RCC 7860 (cell line): ENCODE measurements around the gene PADI2.

ENCODE experiments used
- DNase-seq: peaks from one replicate; pipeline ENCODE4 v3.0.0-alpha.2; 2015; ENCODE audit warnings: low spot score
- FAIRE-seq: peaks from 2 replicates; lab custom pipeline; 2012; peaks lifted over from hg19 to GRCh38; lab: Jason Lieb, UNC

PADI2 gene

DNA sequence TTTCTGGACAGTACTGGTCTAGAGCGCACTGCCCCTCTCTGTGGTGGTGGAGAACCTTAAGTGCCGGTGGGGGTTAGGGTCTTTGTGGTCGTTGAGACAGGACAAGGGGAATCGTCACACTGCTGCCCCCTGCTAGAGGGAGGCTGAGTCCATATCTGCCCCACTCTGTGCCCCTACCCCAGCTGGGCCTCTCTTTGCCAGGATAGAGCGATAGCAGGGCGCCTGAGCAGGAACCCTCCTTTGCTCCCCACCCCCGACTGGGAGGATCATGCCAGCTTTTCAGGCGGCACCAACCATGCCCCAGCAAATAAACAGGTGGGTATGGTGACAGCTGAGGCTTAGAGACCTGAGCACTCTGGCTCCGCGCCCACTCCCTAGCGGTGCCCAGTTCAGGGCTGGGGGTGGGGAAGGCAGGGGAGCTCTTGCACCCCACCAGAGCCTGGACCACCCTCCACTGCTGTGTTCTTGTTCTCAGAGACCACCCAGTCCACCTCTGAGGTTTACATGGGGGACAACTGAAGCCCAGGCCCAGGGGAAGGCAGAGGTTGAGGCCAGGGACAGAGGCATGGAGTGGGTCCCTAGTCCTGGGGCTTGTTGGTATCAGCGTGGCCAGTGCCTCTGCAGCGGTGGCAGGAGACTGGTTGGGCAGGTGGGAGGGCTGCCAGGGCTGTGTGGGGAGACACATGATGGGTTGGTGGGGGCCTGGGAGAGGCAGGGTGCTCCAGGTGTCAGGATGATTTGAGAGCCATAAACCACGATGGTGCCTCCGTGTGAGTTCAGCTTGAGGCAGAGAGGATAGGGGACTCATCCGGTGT, 1.6 kb downstream of the PADI2 start:
- FAIRE-seq = no peak
- no peak for DNase-seq

DNA sequence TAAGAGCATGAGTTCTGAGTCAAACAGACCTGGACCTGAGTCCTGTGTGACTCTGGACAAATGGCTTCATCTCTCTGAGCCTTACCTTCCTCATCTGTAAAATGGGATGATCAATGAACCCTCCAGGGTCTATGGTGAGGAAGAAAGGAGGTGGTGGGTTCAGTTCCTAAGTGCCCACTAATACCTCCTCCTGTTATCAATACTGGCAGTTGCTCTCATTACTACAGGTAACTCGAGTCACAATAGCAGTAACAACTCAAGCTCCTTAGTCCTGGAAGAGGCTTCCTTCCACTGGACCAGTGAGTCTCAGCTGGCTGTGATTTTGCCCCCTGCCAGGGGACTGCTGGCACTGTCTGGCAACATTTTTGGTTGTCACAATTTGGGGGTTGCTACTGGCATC, 2.6 kb downstream of the PADI2 start:
- DNase-seq (no peak), FAIRE-seq (no peak)

DNA sequence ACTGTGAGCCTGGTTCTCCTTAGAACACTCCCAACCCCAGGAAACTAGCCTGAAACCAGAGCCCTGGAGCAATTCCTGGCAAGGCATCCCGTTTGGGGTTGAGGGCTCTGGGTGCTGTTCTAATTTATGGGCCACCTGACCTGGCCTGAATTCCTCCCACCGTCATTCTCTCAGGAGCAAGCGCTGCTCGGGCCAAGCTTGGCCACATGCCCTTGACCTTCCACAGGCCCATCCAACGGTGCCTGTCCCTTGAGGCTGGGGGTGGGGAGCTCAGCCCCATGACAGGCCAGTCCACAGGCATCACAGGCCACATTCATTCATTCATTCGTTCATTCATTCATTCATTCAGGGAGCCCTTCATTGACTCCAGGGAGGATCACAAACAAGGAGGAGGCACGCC, 5.3 kb downstream of the PADI2 start:
- no peak for FAIRE-seq

DNA sequence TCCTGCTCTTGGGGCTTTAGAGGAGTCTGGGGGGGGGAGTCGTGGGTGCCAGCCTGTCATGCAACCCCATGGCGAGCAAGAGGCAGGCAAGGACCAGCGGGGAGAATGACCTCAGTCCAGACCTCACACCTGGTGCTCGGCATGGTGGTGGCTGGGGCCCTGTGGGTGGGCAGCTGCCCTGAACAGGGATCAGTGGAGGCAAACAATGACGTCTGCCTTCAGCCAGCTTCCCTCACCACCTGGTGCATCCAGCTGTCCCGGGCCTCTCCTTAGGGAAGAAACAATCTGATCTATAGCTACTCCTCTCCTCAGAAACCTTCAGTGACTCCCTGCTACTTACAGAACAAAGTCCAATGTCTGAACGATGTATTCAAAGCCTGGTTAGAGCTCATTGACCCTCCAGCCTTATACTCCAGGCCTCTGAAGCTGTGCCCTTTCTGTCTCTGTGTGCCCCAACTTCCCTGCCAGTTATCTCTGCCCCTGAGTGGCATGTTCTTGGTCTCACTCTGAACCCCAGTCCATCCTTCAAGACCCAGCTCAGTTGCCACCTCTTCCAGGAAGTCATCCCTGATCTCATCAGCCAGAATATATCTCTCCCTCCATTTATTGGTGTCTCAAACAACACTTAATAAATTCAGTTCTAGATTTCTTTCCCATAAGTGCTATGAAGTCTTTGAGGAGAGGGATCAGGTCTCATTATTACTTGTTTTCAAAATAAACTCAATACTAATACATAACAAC, 6.6 kb downstream of the PADI2 start:
- no peak for DNase-seq
- no peak for FAIRE-seq

More for the DNA sequence above, 5.3 kb downstream of the PADI2 start:
- no peak for DNase-seq

DNA sequence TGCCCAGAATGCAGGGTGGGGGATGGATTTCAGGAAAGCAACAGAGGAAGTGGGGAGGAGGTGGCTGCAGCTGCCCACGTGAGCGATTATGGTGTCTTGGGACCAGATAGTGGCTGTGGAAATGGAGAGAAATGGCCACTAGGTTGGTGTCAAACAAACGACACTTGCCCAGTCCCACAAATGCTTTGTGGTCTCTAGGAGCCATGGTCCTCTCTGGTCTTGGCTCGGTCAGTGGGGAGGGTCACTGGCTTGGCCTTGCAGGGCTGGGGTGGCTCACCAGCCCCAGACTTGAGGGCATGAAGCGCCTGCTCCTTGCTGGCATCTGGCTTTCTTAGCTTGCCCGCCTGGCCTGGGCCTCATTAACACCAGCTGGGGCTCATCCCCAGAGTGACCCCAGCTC, 7.2 kb downstream of the PADI2 start:
- FAIRE-seq = no peak

DNA sequence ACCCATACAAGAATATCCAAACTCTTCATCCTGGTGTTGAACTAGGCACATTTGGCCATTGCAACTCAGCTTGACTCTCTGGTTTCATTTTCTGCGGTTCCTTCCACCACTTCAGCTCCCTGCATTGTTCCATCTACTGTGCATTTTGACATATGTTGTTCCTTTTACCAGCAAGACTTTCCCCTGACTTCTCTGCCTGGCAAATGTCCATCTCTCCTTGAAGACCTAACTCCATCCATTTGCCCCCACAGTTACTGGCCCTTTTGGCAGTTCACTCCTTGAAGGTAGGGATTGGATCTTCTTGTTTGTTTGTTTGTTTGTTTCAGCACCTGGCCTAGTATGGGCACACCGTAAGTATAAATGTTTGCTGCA, 8.7 kb downstream of the PADI2 start:
- no peak for DNase-seq
- FAIRE-seq = no peak

More for the DNA sequence above, 7.2 kb downstream of the PADI2 start:
- no peak for DNase-seq

DNA sequence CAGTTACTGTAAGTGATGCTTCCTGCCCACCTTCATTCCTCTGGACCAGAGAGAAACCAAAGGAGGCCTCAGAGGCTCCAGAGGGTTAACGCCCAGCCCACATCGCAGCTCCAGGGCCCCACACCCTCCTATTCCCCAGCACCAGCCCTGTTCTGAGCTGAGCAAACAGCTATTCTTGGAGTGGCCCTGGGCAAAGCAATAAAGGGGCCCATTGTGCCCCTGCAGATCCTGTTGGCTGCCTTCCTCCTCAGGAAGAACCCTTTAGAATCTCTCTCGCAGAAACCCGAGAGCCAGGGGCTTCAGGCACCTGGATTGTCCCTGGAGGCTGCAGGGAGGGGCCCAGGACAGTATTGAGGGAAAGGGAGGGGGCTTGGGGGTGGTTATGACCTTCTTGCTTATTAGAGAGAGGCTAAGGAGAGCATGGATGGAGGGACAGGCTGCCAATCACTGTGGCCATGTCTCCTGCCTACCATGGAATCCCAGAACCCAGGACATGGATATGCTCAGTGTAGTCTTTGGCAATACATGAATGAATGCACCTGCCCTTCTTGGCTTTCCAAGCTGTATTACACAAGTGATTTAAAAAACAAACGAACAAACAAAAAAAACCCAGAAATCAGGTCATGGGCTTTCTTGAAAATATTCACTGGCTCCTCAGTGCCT, 9.2 kb downstream of the PADI2 start:
- DNase-seq (no peak), FAIRE-seq (no peak)

DNA sequence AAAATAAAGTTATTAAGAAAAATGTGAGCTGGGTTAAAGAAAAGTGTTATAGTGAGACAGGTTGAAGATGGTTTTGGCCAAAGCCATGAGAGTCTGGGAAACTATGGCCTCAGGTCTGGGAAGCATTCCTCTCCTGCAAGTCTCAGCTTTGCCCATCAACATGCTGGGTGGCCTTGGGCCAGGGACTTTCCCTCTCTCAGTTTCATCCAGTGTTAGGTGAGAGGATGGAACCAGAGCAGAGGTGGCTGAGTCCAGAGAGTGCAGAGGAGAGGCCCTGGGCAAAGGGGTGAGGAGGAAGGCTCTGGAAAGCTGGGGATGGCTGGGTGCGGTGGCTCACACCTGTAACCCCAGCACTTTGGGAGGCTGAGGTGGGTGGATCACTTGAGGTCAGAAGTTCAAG, 10.5 kb downstream of the PADI2 start:
- no peak for FAIRE-seq
- DNase-seq = no peak

DNA sequence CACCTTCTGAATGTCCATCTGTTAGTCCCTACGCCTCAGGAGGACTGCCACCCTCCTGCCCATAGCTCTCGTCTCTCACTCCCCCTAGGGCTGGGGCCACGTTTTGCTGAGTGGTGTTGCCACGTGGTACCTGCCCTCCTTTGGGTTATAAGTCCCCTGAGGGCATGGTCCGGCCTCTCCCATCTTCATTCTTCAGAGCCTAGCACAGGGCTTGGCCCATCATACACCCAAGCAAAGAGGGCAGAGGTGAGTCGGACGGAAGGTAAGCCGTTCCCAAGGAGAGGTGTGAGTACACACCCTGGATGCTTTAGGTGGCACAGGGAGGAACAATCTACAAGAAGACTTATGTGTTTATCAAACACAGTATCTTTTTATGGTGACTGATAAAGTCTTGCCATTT, 10.9 kb downstream of the PADI2 start:
- FAIRE-seq = no peak

DNA sequence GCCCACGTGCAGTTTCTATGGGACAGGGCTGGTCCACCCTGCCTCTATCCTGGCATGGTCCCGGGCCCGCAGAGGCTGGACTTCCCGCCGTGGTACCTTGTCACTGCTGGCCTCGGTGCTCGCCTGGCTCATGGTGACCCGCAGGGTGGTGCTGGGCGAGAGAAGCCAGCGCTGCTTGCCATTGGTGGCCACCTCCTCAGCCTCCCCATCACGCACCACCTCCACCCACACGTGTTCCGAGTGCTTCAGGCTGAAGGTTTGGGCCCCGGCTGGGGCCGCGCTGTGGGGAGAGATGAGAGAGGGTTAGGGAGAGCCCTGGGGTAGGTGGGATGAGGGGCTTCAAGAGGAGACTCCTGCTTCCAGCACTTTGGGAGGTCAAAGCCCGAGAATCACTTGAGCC, 14.5 kb downstream of the PADI2 start:
- no peak for FAIRE-seq
- no peak for DNase-seq

More for the DNA sequence above, 10.9 kb downstream of the PADI2 start:
- no peak for DNase-seq

DNA sequence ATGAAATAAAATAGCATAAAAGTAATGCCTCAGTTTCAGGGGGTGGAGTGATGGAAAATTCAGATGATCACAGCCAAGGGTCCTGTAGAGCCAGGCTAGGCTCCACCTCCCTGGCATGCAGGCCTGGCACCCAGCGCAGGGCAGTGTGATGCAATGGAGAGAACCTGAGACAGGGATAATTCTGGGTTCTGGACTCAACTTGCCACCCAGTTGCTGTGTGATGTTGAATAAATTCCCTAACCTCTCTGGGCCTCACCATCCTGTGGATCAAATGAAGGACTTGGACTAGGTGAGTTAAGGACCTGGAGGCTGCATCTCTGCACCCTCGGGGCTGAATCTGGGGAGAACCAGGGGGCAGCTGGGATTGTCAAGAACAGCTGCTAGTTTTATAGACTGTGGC, 17.0 kb downstream of the PADI2 start:
- FAIRE-seq (no peak), DNase-seq (no peak)

DNA sequence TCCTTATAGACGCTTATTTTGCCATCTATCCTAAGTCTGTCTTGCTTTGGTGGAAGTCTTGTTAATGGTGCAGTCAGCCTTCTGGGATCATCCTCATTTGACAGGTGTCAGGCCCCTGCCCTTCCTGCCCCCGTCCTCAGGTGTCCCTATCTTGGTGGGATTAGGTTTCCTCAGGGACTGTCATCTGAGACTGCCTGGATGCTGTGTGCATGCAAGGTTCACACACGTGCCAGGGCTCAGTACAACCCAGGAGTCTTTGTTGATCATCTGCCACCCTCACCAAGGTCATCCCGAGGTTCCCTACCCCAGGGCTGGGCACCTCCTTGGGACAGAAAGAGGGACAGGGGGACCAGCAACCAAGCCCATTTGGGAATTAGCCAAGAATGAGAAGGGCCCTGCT, 18.0 kb downstream of the PADI2 start:
- DNase-seq (no peak), FAIRE-seq (no peak)

DNA sequence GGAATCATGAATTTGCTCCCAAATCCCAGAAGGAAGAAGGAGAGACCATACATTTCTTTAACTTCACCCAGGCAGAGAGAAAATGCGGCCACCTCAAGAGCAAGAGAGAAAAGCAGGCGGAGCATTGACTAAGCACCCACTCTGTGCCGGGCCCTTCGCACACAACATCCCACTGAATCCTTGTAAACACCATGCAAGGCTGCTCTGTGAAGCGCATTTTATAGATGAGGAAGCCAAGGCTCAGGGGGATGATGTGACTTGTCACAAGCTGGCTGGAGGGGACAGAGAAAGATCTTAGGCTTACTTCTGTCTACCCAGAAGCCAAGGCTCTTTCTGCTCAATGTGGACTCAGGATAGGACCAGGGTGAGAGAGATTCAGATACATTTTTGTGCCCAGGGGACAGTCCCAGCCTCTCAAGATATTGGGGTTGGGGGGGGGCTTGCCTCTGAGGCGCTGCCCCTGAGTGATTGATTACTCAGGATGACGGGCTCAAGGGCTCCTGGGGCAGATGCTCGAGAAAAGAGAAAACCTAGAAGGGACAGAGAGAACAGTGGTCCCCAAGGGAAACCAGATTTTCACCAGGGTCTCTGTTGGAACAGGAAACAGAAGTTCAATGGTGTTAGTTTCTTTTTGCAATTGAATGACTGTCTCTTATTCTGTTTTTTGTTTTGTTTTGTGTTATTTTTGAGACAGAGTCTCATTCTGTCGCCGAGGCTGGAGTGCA, 19.5 kb downstream of the PADI2 start:
- DNase-seq (no peak), FAIRE-seq (no peak)

DNA sequence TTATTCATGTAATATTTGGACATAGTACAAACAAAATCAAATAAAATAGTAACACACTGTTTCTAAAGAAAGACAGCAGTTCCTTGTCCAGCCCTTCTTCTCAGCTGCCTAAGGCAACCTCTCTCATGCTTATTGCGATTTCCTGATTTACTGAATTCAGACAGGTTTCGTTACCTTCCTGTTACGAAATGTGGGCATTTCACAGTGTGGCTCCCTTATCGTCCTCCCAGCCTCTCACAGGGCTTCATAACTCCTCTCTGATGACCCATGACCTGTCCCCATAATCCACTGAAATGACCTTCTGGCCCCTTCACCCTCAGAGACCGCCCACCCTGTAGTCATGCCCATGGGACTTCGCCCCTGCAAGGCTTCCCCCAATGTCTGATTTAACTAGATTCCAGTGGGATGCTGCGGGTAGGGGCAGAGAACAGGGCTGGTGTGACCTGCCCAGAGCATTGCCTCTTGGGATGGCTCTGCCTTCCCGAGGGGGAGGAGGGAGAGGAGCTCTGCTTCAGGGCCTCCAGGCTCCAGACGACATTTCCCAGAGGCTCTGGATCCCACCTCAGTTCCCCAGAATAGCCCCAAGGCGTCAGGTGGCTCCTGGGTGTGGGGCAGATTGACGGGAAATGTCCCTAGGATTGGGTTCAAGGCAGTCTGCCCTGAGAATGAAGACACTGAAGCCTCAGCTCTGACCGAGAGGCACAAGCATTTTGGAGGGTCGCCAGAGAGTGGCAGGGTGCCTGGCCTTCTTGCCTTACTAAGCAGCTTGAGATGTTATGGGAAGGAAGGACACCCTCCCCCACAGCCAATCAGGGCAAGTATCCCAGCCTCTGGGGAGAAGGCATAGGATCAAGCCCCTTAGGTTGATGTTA, 20.6 kb downstream of the PADI2 start:
- no peak for DNase-seq
- no peak for FAIRE-seq

DNA sequence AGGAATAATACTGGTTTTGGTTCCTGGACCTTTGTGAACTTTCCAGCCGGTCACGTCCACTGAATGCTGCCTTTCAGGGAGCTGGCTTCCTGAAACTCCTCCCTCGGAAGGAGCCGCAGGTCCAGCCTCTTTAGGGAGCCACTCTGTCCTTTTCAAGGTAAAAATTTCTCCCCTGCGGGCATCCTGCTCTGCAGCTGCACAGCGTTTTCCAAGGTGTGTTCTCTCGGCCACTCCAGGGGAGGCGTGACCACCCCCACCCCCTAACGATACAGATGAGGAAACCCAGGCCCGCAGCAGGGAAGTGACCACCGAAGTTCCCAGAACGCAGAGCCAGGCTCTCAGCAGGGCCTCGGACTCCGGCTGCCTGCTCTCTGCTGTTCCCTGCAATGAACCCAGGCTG, 21.5 kb downstream of the PADI2 start:
- FAIRE-seq (no peak), DNase-seq (no peak)

DNA sequence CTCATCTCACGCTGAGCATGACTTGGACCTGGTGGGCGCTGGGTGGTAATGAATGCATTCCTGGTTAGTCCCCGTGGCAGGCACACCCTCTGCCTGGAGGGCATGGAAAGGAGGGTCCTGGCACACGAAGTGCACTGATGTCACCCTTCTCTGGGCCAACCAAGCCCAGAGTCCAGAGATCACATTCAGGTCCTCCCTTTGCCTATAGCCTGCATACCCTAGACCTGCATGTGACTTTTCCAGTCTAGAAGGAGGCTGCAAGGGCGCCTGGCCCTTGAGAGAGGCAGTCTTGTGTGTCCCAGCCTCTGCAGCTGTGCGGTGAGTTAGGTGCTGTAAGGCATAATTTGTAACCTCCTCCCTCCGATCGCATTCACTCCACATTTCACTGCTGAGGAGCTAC, 22.1 kb downstream of the PADI2 start:
- no peak for FAIRE-seq
- DNase-seq = no peak

DNA sequence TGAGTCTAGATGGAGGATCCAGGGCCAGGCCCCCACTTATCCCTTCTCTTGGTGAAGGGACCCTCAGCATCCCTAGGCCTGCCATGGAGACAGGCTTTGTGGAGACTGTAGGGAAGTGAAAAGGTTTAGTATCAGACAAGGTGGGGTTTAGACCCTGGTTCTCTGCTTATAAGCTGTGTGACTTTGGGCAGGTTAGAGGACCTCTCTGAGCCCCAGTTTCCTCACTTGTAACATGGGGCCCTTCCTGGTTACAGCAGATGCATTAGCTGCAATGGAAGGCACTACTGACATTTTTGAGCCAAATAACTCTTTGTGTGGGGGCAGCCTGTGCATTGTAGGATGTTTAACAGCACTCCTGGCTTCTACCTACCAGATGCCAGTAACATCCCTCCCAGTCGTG, 22.7 kb downstream of the PADI2 start:
- no peak for FAIRE-seq

DNA sequence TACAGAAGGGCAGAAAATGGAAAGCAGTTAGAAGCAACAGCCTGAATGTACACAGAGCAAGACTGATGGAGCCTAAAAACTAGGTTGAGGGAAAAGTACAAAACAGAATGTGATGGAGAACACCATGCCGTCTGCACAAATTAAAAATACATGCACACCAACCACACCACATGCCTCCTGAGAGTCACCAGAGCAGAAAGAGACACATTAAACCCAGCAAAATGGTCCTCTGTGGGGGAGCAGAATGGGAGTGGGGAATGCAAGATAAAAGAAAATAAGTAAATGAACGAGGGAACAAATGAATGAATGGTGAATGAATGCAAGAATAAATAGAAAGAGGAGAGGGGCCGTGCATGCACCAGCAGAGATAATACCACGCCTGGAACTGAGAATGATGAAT, 24.1 kb downstream of the PADI2 start:
- FAIRE-seq (no peak), DNase-seq (no peak)

More for the DNA sequence above, 22.7 kb downstream of the PADI2 start:
- DNase-seq = no peak

DNA sequence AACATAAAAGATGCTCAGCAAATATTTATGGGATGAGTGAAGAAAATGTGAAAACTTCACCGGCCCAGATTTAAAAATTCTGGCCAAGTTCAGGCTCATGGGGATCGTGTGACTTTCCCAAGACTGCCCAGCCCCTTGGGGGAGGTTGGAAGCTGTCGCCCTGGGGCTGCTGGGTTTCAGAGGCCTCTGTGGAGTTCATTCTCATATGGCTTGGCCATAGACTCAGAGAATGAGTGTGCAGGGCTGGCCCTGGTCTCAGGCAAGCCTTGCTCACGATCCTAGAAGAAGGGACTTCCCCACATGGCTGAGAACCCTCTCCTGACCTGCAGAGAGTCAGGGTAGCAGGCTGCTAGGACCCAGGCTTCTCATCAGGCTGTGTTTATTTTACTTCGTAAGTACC, 24.6 kb downstream of the PADI2 start:
- FAIRE-seq (no peak), DNase-seq (no peak)

DNA sequence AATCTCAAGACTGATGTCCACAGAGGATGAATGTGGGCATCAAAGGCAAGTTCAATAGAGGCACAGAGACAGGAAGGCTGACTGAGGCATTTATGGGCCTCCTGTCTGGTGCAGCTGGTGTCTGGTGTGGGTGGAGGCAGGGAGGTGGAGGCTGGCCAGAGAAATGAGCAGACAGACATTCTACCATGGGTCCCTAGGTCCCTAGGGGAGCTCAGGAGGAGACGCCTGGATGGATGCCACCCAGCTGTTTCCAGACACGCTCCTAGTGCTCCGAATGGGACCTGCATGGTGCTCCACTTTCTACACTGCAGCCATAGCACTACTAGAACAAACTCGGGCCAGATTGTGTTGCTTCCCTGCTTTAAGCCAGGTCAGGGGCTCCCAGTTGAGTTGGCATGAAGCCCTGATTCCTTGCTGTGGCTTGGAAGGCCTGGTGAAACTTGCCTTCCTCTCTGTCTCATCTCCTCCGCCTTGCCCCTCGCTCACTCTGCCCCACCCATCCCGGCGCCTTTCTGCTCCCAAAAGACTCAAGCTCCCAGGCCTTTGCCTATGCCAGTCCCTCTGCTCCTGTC, 25.3 kb downstream of the PADI2 start:
- DNase-seq (no peak), FAIRE-seq (no peak)
